ENCODE data around the gene PTGDS. TPM values are rescaled to one million over a fixed set of nuclear protein-coding genes. Genes with fewer than 3 reads are reported as not detected.

PTGDS gene
- total and polyA plus RNA-seq, 5 donors = 3,127 to 6,981 (median 5,038) TPM

- Histone ChIP-seq H3K4me1 (ENCODE audit: control insufficient read depth, insufficient read depth, low read length) (no peaks in the 10 kb centered on the region), H3K4me3 (ENCODE audit: low read length) (no peak overlapping the region), H3K27me3 (ENCODE audit: control insufficient read depth, insufficient read depth) (no peaks in the 10 kb centered on the region), H3K27ac (ENCODE audit: low read length) (peak overlapping the region; percentile 22), H3K9me3 (ENCODE audit: control insufficient read depth, low read length) (no peaks in the 10 kb centered on the region)
- ATAC-seq = no peak
- WGBS = 93% methylated on average over 42 of the region's 42 CpGs
- intact Hi-C loops (cut with DNase I) = loop anchor here in 3 of 4 donors (5.0 to 10.0 kb wide), 7 partner anchors 58 to 148 kb away; partner anchors contain the start of genes PHPT1 (in 2 of the 3), TMEM141 (in 2 of the 3), AJM1 (in 1 of the 3) and CCDC183 (in 1 of the 3)
- peak; percentile 15 to 67 (median 51) for DNase-seq
Observed at GRCh38 chr9:136940526-136941230, 36.6 kb upstream of the PTGDS start.

- intact Hi-C loops (cut with DNase I) = loop anchor here in 3 of 4 donors (5.0 to 10.0 kb wide), 7 partner anchors 59 to 149 kb away; partner anchors contain the start of genes PHPT1 (in 2 of the 3), TMEM141 (in 2 of the 3), AJM1 (in 1 of the 3) and CCDC183 (in 1 of the 3)
- no peaks in the 10 kb centered on the region for H3K27me3 ChIP-seq (ENCODE audit: control insufficient read depth, insufficient read depth)
- H3K4me3 ChIP-seq (ENCODE audit: low read length) = no peak overlapping the region
- H3K9me3 ChIP-seq (ENCODE audit: control insufficient read depth, low read length) = no peaks in the 10 kb centered on the region
- H3K4me1 ChIP-seq (ENCODE audit: control insufficient read depth, insufficient read depth, low read length) = no peaks in the 10 kb centered on the region
- H3K27ac ChIP-seq (ENCODE audit: low read length) = no peak overlapping the region
- WGBS = 95% methylated on average over 55 of the region's 55 CpGs
- ATAC-seq = no peak
- DNase-seq = peak; percentile 22 to 71 (median 59)
Observed at GRCh38 chr9:136941231-136942111, 35.8 kb upstream of the PTGDS start.

DNA sequence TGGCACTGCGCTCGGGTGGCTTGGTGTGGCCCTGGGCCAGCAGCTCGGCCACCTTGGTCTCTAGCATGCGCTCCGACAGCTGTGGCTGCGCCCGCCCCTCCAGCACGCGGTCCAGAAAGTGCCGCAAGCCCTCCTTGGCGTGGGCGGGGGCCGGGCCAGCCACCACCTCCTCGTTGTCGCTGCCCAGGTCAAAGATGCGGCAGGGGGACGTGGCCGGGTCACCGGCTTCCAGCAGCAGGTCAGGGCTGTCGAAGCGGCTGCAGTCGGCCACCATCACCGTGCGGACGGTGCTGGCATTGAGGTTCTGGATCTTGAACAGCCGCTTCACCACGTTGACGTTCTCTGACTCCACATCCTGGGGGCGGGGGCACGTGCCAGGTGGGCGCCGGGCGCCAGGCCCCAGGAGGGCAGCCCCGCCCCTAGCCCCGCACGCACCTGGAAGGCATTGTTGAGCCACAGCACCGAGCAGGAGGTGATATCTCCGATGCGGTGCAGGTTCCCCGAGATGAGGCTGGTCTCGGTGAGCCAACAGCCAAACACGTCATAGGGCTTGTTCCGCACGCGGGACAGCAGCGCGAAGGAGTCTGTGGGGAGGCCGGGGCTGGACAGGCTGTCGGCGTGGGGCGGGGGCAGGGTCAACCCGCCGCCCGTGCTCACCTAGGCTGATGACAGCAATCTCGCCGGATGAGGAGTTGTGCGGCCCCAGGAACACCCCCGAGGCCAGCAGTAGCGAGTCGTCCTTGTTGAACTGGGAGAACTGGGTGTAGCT, 35.0 kb upstream of the PTGDS start:
- WGBS = 94% methylated on average over 60 of the region's 60 CpGs
- no peak for ATAC-seq
- Histone ChIP-seq H3K4me3 (ENCODE audit: low read length) (no peak overlapping the region), H3K4me1 (ENCODE audit: control insufficient read depth, insufficient read depth, low read length) (no peaks in the 10 kb centered on the region), H3K27me3 (ENCODE audit: control insufficient read depth, insufficient read depth) (no peaks in the 10 kb centered on the region), H3K27ac (ENCODE audit: low read length) (no peak overlapping the region), H3K9me3 (ENCODE audit: control insufficient read depth, low read length) (no peaks in the 10 kb centered on the region)
- DNase-seq = peak in 2 of 3 donors; percentile 70 to 71
- intact Hi-C loops (cut with DNase I) = loop anchor here in 3 of 4 donors (5.0 to 10.0 kb wide), 7 partner anchors 60 to 150 kb away; partner anchors contain the start of genes PHPT1 (in 2 of the 3), TMEM141 (in 2 of the 3), AJM1 (in 1 of the 3) and CCDC183 (in 1 of the 3)

DNA sequence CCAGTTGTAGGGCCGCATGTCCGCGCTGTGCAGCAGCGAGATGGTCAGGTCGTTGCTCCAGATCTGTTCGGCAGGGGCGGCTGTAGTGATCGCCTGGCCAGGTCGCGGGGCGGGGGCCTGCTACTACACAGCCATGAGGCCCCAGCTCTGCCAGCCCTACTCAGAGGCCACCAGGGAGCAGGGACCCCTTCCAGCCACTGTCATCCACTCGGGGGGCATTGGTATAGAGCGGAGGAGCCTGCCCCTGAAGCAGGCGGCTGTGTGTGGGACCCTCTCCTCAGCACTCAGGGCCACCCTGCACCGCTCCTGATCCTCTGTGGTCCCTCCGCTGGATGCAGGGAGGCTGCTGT, 34.4 kb upstream of the PTGDS start:
- 92% methylated on average over 16 of the region's 16 CpGs for WGBS
- no peaks in the 10 kb centered on the region for H3K4me1 ChIP-seq (ENCODE audit: control insufficient read depth, insufficient read depth, low read length)

GRCh38 chr9:136943291-136944211, 33.8 kb upstream of the PTGDS start:
- 19% methylated on average over 61 of the region's 61 CpGs for WGBS
- peak overlapping the region; percentile 75 for H3K4me3 ChIP-seq (ENCODE audit: low read length)
- H3K27ac ChIP-seq (ENCODE audit: low read length) = peak overlapping the region; percentile 93
- intact Hi-C loops (cut with DNase I) = loop anchor here in 3 of 4 donors (5.0 to 10.0 kb wide), 7 partner anchors 61 to 151 kb away; partner anchors contain the start of genes PHPT1 (in 2 of the 3), TMEM141 (in 2 of the 3), AJM1 (in 1 of the 3) and CCDC183 (in 1 of the 3)
- H3K27me3 ChIP-seq (ENCODE audit: control insufficient read depth, insufficient read depth) = no peaks in the 10 kb centered on the region
- peak in 1 of 2 donors; percentile 0 for ATAC-seq
- no peaks in the 10 kb centered on the region for H3K9me3 ChIP-seq (ENCODE audit: control insufficient read depth, low read length)
- DNase-seq = peak in 2 of 3 donors; percentile 60 to 65
- H3K4me1 ChIP-seq (ENCODE audit: control insufficient read depth, insufficient read depth, low read length) = no peaks in the 10 kb centered on the region

More for the DNA sequence above, 34.4 kb upstream of the PTGDS start:
- no peak for ATAC-seq
- no peaks in the 10 kb centered on the region for H3K27me3 ChIP-seq (ENCODE audit: control insufficient read depth, insufficient read depth)
- H3K9me3 ChIP-seq (ENCODE audit: control insufficient read depth, low read length) = no peaks in the 10 kb centered on the region
- H3K27ac ChIP-seq (ENCODE audit: low read length) = no peak overlapping the region
- intact Hi-C loops (cut with DNase I) = loop anchor here in 3 of 4 donors (5.0 to 10.0 kb wide), 7 partner anchors 61 to 151 kb away; partner anchors contain the start of genes PHPT1 (in 2 of the 3), TMEM141 (in 2 of the 3), AJM1 (in 1 of the 3) and CCDC183 (in 1 of the 3)
- H3K4me3 ChIP-seq (ENCODE audit: low read length) = no peak overlapping the region
- DNase-seq = peak in 1 of 3 donors; percentile 53

DNA sequence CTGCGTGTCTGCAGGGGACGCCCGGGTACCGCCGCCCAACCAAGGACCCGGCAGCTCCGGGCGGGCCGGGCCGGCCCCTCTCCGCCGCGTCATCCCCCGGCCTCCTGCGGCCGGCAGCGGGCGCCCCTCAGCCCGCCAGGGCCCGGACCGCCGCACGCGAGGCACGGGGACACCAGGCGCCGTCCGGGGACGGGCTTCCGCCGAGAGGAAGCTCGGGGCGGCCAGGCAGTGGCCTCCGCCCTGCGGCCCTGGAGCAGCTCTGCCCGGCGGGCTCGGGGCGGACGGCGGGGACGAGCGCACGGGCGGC, 33.1 kb upstream of the PTGDS start:
- intact Hi-C loops (cut with DNase I) = loop anchor here in 3 of 4 donors (5.0 to 10.0 kb wide), 7 partner anchors 62 to 152 kb away; partner anchors contain the start of genes PHPT1 (in 2 of the 3), TMEM141 (in 2 of the 3), AJM1 (in 1 of the 3) and CCDC183 (in 1 of the 3)
- H3K27ac ChIP-seq (ENCODE audit: low read length) = peak overlapping the region; percentile 93
- H3K4me1 ChIP-seq (ENCODE audit: control insufficient read depth, insufficient read depth, low read length) = no peaks in the 10 kb centered on the region
- H3K9me3 ChIP-seq (ENCODE audit: control insufficient read depth, low read length) = no peaks in the 10 kb centered on the region
- DNase-seq = no peak
- WGBS = under 1% methylated on average over 45 of the region's 45 CpGs
- peak; percentile 12 to 31 for ATAC-seq
- no peaks in the 10 kb centered on the region for H3K27me3 ChIP-seq (ENCODE audit: control insufficient read depth, insufficient read depth)
- H3K4me3 ChIP-seq (ENCODE audit: low read length) = peak overlapping the region; percentile 75

- H3K27ac ChIP-seq (ENCODE audit: low read length) = peak within 1 kb of the TSS; percentile 93
- ATAC-seq = peak; percentile 64 to 75
- no peaks in the 10 kb centered on the region for H3K9me3 ChIP-seq (ENCODE audit: control insufficient read depth, low read length)
- H3K27me3 ChIP-seq (ENCODE audit: control insufficient read depth, insufficient read depth) = no peaks in the 10 kb centered on the region
- intact Hi-C loops (cut with DNase I) = loop anchor here in 3 of 4 donors (5.0 to 10.0 kb wide), 10 partner anchors 38 to 152 kb away; partner anchors contain the start of genes PHPT1 (in 2 of the 3), TMEM141 (in 2 of the 3), ABCA2 (in 1 of the 3) and AJM1 (in 1 of the 3)
- H3K4me1 ChIP-seq (ENCODE audit: control insufficient read depth, insufficient read depth, low read length) = no peaks in the 10 kb centered on the region
- 5% methylated on average over 74 of the region's 74 CpGs for WGBS
- DNase-seq = peak; percentile 96 to 99 (median 98)
- H3K4me3 ChIP-seq (ENCODE audit: low read length) = peak within 1 kb of the TSS; percentile 75
Observed at GRCh38 chr9:136944519-136945332, 32.6 kb upstream of the PTGDS start, which contains the start of the genes C8G and FBXW5. TSS of gene C8G (plus strand) at chr9:136945243. CDS start at chr9:136945321, 78 bp downstream. TSS of gene FBXW5 (minus strand) at chr9:136944738. CDS start at chr9:136944083, 655 bp downstream.

DNA sequence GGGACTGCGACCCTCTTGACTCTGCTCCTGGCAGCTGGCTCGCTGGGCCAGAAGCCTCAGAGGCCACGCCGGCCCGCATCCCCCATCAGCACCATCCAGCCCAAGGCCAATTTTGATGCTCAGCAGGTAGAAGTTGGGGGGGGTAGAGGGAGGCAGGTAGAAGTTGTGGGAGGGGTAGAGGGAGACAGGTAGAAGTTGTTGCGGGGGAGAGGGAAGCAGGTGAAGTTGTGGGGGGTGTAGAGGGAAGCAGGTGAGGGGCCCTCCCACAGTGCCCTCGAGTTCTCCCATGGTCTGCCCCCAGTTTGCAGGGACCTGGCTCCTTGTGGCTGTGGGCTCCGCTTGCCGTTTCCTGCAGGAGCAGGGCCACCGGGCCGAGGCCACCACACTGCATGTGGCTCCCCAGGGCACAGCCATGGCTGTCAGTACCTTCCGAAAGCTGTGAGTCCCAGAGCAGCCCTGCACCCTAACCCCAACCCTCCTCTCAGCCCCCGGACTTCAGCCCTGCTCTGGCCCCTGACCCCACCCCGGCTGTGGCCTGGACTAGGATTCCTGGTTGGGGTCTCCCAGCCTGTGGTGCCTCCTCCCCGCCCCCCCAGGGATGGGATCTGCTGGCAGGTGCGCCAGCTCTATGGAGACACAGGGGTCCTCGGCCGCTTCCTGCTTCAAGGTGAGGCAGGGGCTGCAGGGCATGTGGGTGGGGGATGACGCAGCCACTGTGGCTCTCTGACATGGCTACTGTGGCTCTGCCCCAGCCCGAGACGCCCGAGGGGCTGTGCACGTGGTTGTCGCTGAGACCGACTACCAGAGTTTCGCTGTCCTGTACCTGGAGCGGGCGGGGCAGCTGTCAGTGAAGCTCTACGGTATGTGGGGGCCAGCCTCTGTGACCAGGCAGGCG, 31.7 kb upstream of the PTGDS start:
- Histone ChIP-seq H3K27me3 (ENCODE audit: control insufficient read depth, insufficient read depth) (no peaks in the 10 kb centered on the region), H3K4me3 (ENCODE audit: low read length) (no peak overlapping the region), H3K4me1 (ENCODE audit: control insufficient read depth, insufficient read depth, low read length) (no peaks in the 10 kb centered on the region), H3K27ac (ENCODE audit: low read length) (no peak overlapping the region), H3K9me3 (ENCODE audit: control insufficient read depth, low read length) (no peaks in the 10 kb centered on the region)
- peak; percentile 50 to 76 (median 68) for DNase-seq
- ATAC-seq = no peak
- intact Hi-C loops (cut with DNase I) = loop anchor here in 3 of 4 donors (5.0 to 10.0 kb wide), 7 partner anchors 37 to 151 kb away; partner anchors contain the start of genes ABCA2 (in 1 of the 3), AJM1 (in 1 of the 3), CCDC183 (in 1 of the 3) and FUT7 (in 1 of the 3)
- WGBS = 89% methylated on average over 30 of the region's 30 CpGs

Measured in right cardiac atrium (tissue), 5 donors.